GM12878 (cell line): Measurements from ENCODE around the gene AGAP1. TPM values are rescaled to one million over a fixed set of nuclear protein-coding genes. Genes with fewer than 3 reads are reported as not detected.

ENCODE experiments used
- ATAC-seq: fragments of 200-7000 bp; cut with Tn5 transposase; 3 replicates; pipeline ENCODE4 v1.9.1; 2020; ENCODE audit warnings: mild to moderate bottlenecking, moderate library complexity
- BruUV-seq: library from RNA; stranded (reverse); fragments of 400-500 nt; replicated peaks from 2 replicates; lab custom pipeline; 2021; lab: Mats Ljungman, UMichigan
- CTCF ChIA-PET: fragments of 300-600 bp; sonication (Branson Sonifier 250); formaldehyde crosslinking; extraction: SDS; loops from one replicate; lab custom pipeline; 2021; ENCODE audit warnings: inconsistent platforms; lab: Yijun Ruan, JAX
- POLR2A ChIA-PET: fragments of 350-600 bp; formaldehyde crosslinking; extraction: SDS; loops from one replicate; lab custom pipeline; 2021; ENCODE audit warnings: inconsistent platforms; lab: Charles Lee
- RAD21 ChIA-PET: fragments of 300-600 bp; sonication (Branson Sonifier 250); formaldehyde crosslinking; loops from one replicate; lab custom pipeline; 2023; ENCODE audit warnings: antibody characterized with exemption; ENCODE audit not compliant: unreplicated experiment; lab: Charles Lee
- SMC1A ChIA-PET: fragments of 300-600 bp; sonication (Branson Sonifier 250); formaldehyde crosslinking; loops from one replicate; lab custom pipeline; 2023; ENCODE audit not compliant: unreplicated experiment, uncharacterized antibody; lab: Charles Lee
- DNase-seq: peaks from one replicate; pipeline ENCODE4 v3.0.0-alpha.2; 2011; ENCODE audit warnings: low read depth, low spot score
- FAIRE-seq: peaks from 3 replicates; lab custom pipeline; 2011; peaks lifted over from hg19 to GRCh38; lab: Jason Lieb, UNC
- H2AFZ ChIP-seq: 2 replicates; pipeline ENCODE4 v1.6.0; 2011; ENCODE audit warnings: low read depth, low read length, control low read depth; ENCODE audit not compliant: control insufficient read depth
- H3K27ac ChIP-seq: 2 replicates; pipeline ENCODE4 v1.5.1; 2011; ENCODE audit warnings: control low read depth; ENCODE audit not compliant: control insufficient read depth, insufficient read depth
- H3K27me3 ChIP-seq, 2 experiments: replicated peaks in 1 of 2; 2 replicates each; pipeline versions ENCODE4 v1.6.0 to v1.6.1; 2011; ENCODE audit warnings: low read length in 1 of 2; ENCODE audit not compliant: control insufficient read depth in 2 of 2, insufficient read depth in 2 of 2
- H3K36me3 ChIP-seq, 2 experiments: 2 replicates each; pipeline ENCODE4 v1.5.1; 2011; ENCODE audit warnings: low read length in 1 of 2; ENCODE audit not compliant: control insufficient read depth in 2 of 2, insufficient read depth in 2 of 2
- H3K4me1 ChIP-seq: 2 replicates; pipeline ENCODE4 v1.6.1; 2011; ENCODE audit warnings: mild to moderate bottlenecking, low read length, moderate library complexity, mixed read lengths; ENCODE audit not compliant: control insufficient read depth, insufficient read depth
- H3K4me2 ChIP-seq: 2 replicates; pipeline ENCODE4 v1.6.0; 2011; ENCODE audit warnings: control low read depth; ENCODE audit not compliant: control insufficient read depth, insufficient read depth
- H3K4me3 ChIP-seq: fragments of 200-600 bp; sonication (generic); 2 replicates; pipeline ENCODE4 v1.5.1; 2016
- H3K79me2 ChIP-seq: 2 replicates; pipeline ENCODE4 v1.6.0; 2011; ENCODE audit warnings: low read length; ENCODE audit not compliant: control insufficient read depth, insufficient read depth
- H3K9ac ChIP-seq: 2 replicates; pipeline ENCODE4 v1.8.0; 2011; ENCODE audit warnings: low read length, control low read depth, mixed read lengths; ENCODE audit not compliant: control insufficient read depth, insufficient read depth
- H3K9me3 ChIP-seq: replicated peaks from 3 replicates; pipeline ENCODE4 v1.5.1; 2011; ENCODE audit warnings: mild to moderate bottlenecking, low read length; ENCODE audit not compliant: control insufficient read depth, insufficient read depth
- H4K20me1 ChIP-seq: 2 replicates; pipeline ENCODE4 v1.6.0; 2011; ENCODE audit not compliant: control insufficient read depth, insufficient read depth
- ATF3 ChIP-seq: IDR thresholded peaks from 2 replicates; pipeline ENCODE4 v1.6.1; 2011; ENCODE audit warnings: low read depth, mild to moderate bottlenecking, low read length, moderate library complexity, borderline replicate concordance; ENCODE audit errors: extremely low read depth
- E2F8 ChIP-seq: fragments of 450-650 bp; IDR thresholded peaks from 2 replicates; pipeline ENCODE4 v1.6.1; 2018; ENCODE audit warnings: mild to moderate bottlenecking, low read depth, moderate library complexity; ENCODE audit not compliant: partially characterized antibody
- HDAC6 ChIP-seq: fragments of 200-600 bp; sonication (generic); IDR thresholded peaks from one replicate; pipeline ENCODE4 v1.8.0; 2017; ENCODE audit warnings: antibody characterized with exemption; ENCODE audit not compliant: unreplicated experiment
- HSF1 ChIP-seq: fragments of 150-350 bp; IDR thresholded peaks from 2 replicates; pipeline ENCODE4 v1.6.1; 2014; ENCODE audit warnings: mild to moderate bottlenecking, low read depth, low read length
- IRF3 ChIP-seq: fragments of 450-650 bp; IDR thresholded peaks from 2 replicates; pipeline ENCODE4 v1.6.1; 2014; ENCODE audit warnings: mild to moderate bottlenecking
- IRF5 ChIP-seq: fragments of 450-650 bp; IDR thresholded peaks from 2 replicates; pipeline ENCODE4 v1.6.1; 2017; ENCODE audit warnings: borderline replicate concordance
- JUND ChIP-seq: IDR thresholded peaks from 2 replicates; pipeline ENCODE4 v1.6.1; 2012; ENCODE audit warnings: low read depth, mild to moderate bottlenecking, low read length, improper control_type of control experiment, moderate library complexity
- MTA3 ChIP-seq: IDR thresholded peaks from 2 replicates; pipeline ENCODE4 v1.6.1; 2012; ENCODE audit warnings: low read length, inconsistent platforms, borderline replicate concordance
- NR2F1 ChIP-seq: fragments of 450-650 bp; conservative IDR thresholded peaks from 2 replicates; pipeline ENCODE4 v1.6.1; 2017; ENCODE audit warnings: mild to moderate bottlenecking
- RB1 ChIP-seq: fragments of 450-650 bp; formaldehyde crosslinking; IDR thresholded peaks from 2 replicates; pipeline ENCODE4 v1.6.1; 2017; ENCODE audit warnings: mild to moderate bottlenecking, borderline replicate concordance
- RBBP5 ChIP-seq: fragments of 200-600 bp; sonication (generic); conservative IDR thresholded peaks from 2 replicates; pipeline ENCODE4 v1.6.1; 2016
- SIX5 ChIP-seq: IDR thresholded peaks from 2 replicates; pipeline ENCODE4 v1.6.1; 2011; ENCODE audit warnings: mild to moderate bottlenecking, low read depth, low read length, moderate library complexity; ENCODE audit not compliant: severe bottlenecking
- SMAD5 ChIP-seq: IDR thresholded peaks from 2 replicates; pipeline ENCODE4 v1.6.1; 2016; ENCODE audit warnings: antibody characterized with exemption, low read depth
- SREBF2 ChIP-seq: IDR thresholded peaks from 2 replicates; pipeline ENCODE4 v1.6.1; 2012; ENCODE audit warnings: mild to moderate bottlenecking, low read length
- SUPT20H ChIP-seq: IDR thresholded peaks from 2 replicates; pipeline ENCODE4 v1.6.1; 2011; ENCODE audit warnings: low read depth, mild to moderate bottlenecking, low read length, moderate library complexity, borderline replicate concordance; ENCODE audit not compliant: control insufficient read depth
- TAF1 ChIP-seq: IDR thresholded peaks from 2 replicates; pipeline ENCODE4 v1.6.1; 2011; ENCODE audit warnings: mild to moderate bottlenecking, low read depth, low read length, borderline replicate concordance
- USF2 ChIP-seq: IDR thresholded peaks from 2 replicates; pipeline ENCODE4 v1.6.1; 2011; ENCODE audit warnings: low read depth, low read length, improper control_type of control experiment, borderline replicate concordance
- ZNF217 ChIP-seq: fragments of 450-650 bp; IDR thresholded peaks from 2 replicates; pipeline ENCODE4 v1.6.1; 2017; ENCODE audit warnings: antibody characterized with exemption, mild to moderate bottlenecking
- WGBS: methylation state at CpG from one replicate; pipeline ENCODE4 v1.1.6; 2016; ENCODE audit warnings: low lambda C conversion rate; ENCODE audit not compliant: insufficient replicate concordance, insufficient coverage; ENCODE audit errors: missing lambda C conversion rate; 5-methylcytosine and 5-hydroxymethylcytosine counted together
- in situ Hi-C: fragments of 300-500 bp; cut with MboI; formaldehyde crosslinking; loops from 9 replicates; pipeline ENCODE4 v1.14.3; 2018; ENCODE audit warnings: mixed read lengths
- intact Hi-C: fragments of 100-400 bp; cut with micrococcal nuclease; formaldehyde crosslinking; loops from one replicate; pipeline ENCODE4 v1.14.2; 2022; ENCODE audit not compliant: unreplicated experiment
- polyA plus RNA-seq, 11 experiments: library from polyadenylated mRNA; depleted of rRNA in 4 of 11; unstranded in 6 of 11; stranded (reverse) in 5 of 11; fragments of >200 nt; fragmentation: Nextera tagmentation in 4 of 11; fragmentation: Illumina TruSeq in 1 of 11; extraction: Ambion mirVana in 4 of 11; extraction: Trizol in 1 of 11; gene quantifications; 1 replicate in 1 of 11; 2 replicates in 10 of 11; pipeline versions ENCODE4 v1.2.1 to v1.2.3, GENCODE V29; 2011 to 2016; ENCODE audit warnings: inconsistent platforms in 2 of 11, missing spikeins in 2 of 11, low read depth in 1 of 11
- total RNA-seq, 4 experiments: library from RNA; depleted of rRNA in 3 of 4; stranded (reverse); fragments of >200 nt in 3 of 4; fragmentation: Illumina TruSeq in 1 of 4; extraction: Trizol in 1 of 4; gene quantifications; 2 replicates each; pipeline versions ENCODE4 v1.2.1 to v1.2.3, GENCODE V29; 2013 to 2021

The AGAP1 gene
- total and polyA plus RNA-seq, 10 of the 15 experiments (the other 5 are each of a cell fraction or from before 2014, with no cell fraction given) = 0.05 to 0.15 (median 0.06) TPM; not detected in 7

- ChIA-PET SMC1A (no interaction called here), POLR2A (no interaction called here), RAD21 (no interaction called here), CTCF (no interaction called here)
- no TSS peak for BruUV-seq
- ATAC-seq = no peak
- H3K27me3 ChIP-seq = no peaks in the 10 kb centered on the region
- no peaks in the 10 kb centered on the region for H3K4me1 ChIP-seq
- no peaks in the 10 kb centered on the region for H3K79me2 ChIP-seq
- no peak for FAIRE-seq
- in situ Hi-C loops (no loop called here), intact Hi-C loops (no loop called here)
- H3K4me2 ChIP-seq = no peak overlapping the region
- no peaks in the 10 kb centered on the region for H3K36me3 ChIP-seq
- H2AFZ ChIP-seq = no peak overlapping the region
- H3K27ac ChIP-seq = no peak overlapping the region
- no peaks in the 10 kb centered on the region for H3K9me3 ChIP-seq
- no peak for DNase-seq
- 51% methylated on average over 8 of the region's 8 CpGs for WGBS
- no peak overlapping the region for H3K9ac ChIP-seq
- H3K4me3 ChIP-seq = no peak overlapping the region
- H4K20me1 ChIP-seq = no peaks in the 10 kb centered on the region
- no peak for TF ChIP-seq SUPT20H
- no peak for TF ChIP-seq HDAC6
- no peak for TF ChIP-seq IRF3
- TF ChIP-seq USF2 = no peak
- TF ChIP-seq ATF3 = no peak
- no peak for TF ChIP-seq MTA3
- TF ChIP-seq RB1 = no peak
- no peak for TF ChIP-seq E2F8
- TF ChIP-seq ZNF217 = no peak
- no peak for TF ChIP-seq SIX5
- TF ChIP-seq TAF1 = no peak
- TF ChIP-seq JUND = no peak
- TF ChIP-seq IRF5 = no peak
- no peak for TF ChIP-seq NR2F1
- no peak for TF ChIP-seq SMAD5
- TF ChIP-seq SREBF2 = no peak
- TF ChIP-seq HSF1 = no peak
- no peak for TF ChIP-seq RBBP5
These were observed 212.7 kb downstream of the AGAP1 start for GRCh38 chr2:235706506-235706905.
